HG02759 (cell line): ENCODE results near the gene PTPRN2.
"Not testable (repeated sequence)": the region's sequence is repeated elsewhere in the genome, so short reads cannot be mapped to it uniquely, and the experiment has no call there.

Experiments
- ATAC-seq: cut with Tn5 transposase; IDR thresholded peaks from one replicate; pipeline ENCODE4 v1.9.1; 2021; ENCODE audit warnings: mild to moderate bottlenecking, moderate library complexity; ENCODE audit not compliant: unreplicated experiment

The PTPRN2 gene

DNA sequence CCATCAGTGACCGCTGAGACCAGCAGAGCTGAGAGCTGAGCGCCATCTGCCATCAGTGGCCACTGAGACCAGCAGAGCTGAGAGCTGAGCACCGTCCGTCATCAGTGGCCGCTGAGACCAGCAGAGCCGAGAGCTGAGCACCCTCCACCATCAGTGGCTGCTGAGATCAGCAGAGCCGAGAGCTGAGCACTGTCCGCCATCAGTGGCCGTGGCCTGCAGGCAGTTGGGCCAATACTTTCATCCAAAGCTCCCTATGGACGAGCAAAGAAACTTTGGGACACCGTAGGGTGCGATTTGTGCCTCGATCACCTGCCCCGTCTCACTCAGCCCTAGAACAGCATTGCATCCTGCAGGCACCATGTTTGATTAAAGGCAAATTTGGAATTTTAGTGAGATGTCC, 985.0 kb downstream of the PTPRN2 start:
- no peak for ATAC-seq

DNA sequence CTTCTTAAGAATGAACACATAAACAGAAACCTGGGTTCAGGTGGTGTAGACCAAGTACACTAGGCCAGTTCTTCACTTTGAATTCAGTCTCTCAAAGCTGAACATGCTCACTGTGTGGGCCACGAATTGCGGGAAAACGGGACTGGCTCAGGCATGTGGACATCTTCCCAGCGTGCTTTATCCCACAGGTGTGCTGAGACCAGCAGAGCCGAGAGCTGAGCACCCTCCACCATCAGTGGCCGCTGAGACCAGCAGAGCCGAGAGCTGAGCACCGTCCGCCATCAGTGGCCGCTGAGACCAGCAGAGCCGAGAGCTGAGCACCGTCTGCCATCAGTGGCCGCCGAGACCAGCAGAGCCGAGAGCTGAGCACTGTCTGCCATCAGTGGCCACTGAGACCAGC, 985.5 kb downstream of the PTPRN2 start:
- no peak for ATAC-seq

DNA sequence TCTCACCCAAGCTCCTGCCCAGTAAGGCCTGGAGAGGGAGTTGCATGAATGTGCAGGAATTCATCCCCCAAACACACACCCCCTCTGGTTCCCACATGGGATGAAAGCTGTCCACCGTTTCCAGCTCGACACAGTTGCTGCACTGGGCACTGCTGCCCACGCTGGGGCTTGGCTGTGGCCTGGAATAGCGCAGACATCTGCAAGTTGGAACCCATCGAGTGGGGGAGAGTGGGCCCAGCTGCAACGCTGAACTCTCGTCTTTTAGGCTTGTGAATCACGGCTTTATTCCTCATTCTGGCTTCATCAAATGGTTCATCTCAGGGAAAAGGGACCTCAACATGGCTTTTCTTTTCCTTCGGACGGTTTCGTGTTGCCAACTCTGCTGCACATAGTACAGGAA, 986.1 kb downstream of the PTPRN2 start:
- ATAC-seq = no peak

DNA sequence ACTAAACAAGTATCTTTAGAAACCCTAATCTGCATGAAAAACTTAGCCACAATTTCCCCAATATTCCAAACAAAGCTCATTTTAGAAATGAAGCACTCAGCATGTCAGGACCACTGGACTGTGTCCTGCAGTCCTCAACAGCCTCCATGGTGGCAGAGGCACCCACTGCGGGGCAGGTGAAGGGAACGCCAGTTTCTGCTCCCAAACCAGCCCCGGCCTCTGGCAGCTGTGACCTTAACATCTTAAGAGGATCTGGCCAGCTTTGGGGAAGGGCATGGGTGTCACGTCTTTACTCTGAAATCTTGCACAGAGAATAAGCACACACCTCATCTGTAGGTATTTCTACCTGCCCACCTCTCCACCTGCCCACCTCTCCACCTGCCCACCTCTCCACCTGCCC, 988.1 kb downstream of the PTPRN2 start:
- ATAC-seq = no peak

DNA sequence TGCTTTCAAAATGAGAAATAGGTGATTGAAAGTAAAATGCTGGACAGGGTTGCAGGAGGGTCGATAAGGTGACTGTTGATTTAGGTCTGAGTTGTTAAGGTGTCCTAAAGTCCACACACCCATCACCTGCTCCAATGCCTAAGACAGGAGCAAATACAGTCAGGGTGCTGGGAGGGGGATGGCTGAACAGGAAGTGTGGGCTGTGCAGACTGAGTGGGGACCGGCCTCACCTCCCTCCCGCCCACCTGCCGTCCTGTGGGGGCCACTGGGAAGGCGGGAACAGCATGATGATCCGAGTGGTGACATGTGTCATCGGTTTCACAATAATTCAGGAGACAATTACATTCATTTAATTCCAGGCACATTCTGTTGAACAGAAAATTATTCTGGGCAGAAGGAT, 990.1 kb downstream of the PTPRN2 start:
- ATAC-seq = no peak

DNA sequence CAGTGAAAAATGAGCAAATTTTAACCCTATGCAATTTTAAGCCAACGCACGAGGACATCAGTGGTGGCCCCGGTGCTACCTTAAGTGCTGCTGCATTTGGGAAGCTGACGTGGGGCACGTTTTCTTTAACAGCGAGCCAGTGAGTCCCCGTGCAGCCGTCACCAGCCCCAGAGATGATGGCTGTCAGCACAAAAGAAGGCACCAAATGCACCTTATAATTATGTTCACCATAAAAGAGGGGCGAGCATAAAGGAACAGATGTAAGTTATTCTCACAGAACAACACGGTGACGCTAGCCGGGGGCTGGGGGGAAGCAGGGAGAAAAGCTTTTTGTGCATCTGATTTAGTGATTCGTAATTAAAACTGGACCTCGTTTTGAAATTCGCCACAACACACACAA, 990.7 kb downstream of the PTPRN2 start:
- ATAC-seq = no peak

DNA sequence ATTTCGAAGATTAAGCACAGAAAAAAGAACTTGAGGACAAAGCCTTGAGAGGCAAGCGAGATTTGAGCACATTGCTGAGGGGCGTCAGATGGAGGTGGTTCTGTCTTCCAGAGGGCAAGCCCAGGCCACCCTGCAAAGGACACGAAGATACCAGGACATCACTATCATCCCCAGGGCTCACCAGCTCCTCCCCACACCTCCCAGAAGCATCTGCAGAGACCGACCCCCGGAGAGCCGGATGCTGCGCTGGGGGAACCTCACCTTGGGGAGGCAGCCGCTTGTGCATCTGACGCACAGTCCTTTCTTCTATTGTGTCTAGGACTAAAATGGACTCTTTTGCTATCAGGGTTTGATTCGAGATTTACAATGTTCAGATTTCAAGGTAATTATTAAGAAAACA, 991.2 kb downstream of the PTPRN2 start:
- ATAC-seq = no peak

DNA sequence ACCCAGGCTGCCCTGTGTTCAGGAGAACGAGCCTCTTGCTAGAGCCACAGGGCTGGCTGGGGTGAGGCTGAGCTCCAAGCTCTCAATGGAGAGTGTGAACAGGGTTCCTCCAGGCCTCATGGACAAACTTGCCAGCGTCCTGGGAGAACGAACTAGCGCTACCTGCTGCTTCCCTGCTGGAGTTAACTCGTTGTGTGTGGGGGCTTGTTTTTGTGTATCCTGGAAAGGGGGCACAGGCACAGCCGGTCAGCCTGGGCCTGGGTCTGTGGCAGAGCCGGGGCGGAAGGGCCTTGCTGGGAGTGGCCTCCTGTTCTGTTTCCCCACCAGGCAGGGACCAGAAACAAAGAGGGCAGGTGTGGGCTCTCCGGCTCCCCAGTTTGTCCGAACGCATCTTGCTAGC, 991.6 kb downstream of the PTPRN2 start:
- no peak for ATAC-seq

DNA sequence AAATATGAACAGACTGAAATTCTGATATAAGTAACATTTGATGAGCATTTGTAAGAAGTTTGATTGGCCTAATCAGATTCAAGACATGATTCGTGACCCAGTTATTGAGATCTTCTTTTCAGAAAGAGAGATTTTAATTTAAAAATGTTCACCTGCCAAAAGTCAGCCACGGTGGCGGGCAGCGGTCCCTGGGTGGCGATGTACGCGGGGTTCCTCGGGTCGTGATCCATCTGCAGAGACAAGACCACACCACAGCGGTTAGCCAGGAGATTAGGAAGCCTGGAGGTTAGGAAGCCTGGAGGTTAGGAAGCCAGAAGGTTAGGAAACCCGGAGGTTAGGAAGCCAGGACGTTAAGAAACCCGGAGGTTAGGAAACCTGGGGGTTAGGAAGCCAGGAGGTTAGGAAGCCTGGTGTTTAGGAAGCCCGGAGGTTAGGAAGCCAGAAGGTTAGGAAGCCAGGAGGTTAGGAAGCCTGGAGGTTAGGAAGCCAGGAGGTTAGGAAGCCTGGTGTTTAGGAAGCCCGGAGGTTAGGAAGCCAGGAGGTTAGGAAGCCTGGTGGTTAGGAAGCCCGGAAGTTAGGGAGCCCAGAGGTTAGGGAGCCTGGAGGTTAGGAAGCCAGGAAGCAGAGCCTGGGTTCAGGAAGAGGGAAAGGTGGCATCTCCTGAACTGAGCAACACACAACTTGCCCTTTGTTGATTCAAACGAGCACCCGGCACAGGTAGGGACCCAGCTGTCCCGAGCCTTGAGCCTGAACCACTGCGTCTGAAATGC, 992.4 kb downstream of the PTPRN2 start:
- ATAC-seq = no peak

DNA sequence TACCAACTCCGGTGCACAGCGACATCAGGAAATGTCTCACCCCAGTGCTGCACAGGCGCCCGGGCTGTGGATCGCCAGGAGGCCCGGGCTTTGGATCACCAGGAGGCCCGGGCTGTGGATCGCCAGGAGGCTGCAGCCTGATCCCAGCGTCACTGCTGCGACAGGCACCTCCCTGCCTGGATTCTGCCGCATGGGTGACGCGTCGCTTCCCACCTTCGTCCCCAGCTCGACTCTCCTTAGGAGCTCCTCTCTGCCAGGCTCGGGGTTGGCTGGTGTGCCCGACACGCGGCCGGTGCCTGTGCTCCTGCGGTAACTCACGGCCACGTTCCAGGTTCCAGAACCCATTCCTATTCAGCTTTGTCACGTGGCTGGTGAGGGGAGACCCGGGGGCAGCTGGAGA, 993.3 kb downstream of the PTPRN2 start:
- ATAC-seq = no peak

DNA sequence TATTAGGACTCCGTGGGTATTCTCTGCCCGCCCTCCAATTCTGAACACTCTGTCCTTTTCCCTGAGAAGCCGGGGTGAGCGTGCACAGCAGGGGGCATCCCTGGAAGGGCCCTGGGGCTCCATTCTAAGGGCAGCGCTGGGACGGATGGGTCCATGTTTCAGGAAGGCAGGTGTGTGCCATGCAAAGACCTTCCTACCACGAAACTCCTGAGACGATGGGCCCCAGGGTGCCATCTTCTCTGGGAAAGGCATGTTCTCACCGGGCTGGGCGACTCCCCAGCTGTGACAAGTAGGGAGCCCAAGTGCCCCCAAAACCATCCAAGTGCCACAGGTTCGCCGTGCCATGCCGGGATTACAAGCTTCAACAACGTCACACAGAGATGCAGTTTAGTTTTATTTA, 994.1 kb downstream of the PTPRN2 start:
- ATAC-seq = no peak

DNA sequence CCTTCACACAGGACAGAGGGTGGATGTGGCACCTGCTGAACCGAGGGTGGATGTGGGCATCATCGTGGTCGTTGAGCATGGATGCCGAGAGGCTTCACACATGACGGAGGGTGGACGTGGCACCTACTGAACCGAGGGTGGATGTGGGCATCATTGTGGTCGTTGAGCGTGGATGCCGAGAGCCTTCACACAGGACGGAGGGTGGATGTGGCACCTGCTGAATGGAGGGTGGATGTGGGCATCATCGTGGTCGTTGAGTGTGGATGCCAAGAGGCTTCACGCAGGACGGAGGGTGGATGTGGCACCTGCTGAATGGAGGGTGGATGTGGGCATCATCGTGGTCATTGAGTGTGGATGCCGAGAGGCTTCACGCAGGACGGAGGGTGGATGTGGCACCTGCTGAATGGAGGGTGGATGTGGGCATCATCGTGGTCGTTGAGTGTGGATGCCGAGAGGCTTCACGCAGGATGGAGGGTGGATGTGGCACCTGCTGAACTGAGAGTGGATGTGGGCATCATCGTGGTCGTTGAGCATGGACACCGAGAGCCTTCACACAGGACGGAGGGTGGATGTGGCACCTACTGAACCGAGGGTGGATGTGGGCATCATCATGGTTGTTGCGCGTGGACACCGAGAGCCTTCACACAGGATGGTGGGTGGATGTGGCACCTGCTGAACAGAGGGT, 994.8 kb downstream of the PTPRN2 start:
- not testable (repeated sequence) for ATAC-seq

DNA sequence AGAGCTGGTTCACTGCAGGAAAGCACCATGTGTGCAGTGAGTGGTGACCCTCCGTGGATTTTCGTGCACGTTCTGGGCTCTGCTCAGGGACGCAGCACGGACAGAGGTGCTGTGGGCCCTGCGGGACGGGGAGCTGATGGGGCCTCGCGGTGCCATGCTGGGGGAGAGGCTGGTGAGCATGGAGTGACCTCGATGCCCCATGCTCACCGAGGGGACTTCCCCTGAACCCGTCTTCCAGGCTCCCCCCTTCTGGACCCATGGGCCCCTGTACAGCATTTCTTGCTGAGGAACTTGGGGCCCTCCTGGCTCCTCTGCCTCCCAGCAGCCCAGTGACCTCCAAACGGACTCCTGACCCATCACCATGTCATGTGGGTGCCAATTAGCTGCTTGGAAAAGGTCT, 997.1 kb downstream of the PTPRN2 start:
- no peak for ATAC-seq

DNA sequence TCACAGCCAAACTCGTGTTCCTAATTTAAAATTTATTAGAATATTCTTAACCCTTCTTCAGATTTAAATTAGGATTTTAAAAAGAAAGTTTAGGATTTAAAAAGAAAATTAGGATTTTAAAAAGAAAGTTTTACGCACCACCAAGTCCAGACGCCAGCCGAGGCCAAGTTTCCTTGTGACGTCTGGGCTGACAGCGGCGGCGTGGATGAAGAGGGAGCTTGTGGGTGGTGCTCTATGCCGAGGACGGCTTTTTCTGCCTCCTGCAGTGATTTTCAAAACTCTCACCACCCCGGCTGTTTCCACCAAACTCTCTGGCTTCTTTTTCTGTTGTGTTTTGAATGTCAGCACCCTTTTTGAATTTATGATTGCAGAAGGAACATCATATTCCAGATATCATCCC, 997.9 kb downstream of the PTPRN2 start:
- no peak for ATAC-seq

DNA sequence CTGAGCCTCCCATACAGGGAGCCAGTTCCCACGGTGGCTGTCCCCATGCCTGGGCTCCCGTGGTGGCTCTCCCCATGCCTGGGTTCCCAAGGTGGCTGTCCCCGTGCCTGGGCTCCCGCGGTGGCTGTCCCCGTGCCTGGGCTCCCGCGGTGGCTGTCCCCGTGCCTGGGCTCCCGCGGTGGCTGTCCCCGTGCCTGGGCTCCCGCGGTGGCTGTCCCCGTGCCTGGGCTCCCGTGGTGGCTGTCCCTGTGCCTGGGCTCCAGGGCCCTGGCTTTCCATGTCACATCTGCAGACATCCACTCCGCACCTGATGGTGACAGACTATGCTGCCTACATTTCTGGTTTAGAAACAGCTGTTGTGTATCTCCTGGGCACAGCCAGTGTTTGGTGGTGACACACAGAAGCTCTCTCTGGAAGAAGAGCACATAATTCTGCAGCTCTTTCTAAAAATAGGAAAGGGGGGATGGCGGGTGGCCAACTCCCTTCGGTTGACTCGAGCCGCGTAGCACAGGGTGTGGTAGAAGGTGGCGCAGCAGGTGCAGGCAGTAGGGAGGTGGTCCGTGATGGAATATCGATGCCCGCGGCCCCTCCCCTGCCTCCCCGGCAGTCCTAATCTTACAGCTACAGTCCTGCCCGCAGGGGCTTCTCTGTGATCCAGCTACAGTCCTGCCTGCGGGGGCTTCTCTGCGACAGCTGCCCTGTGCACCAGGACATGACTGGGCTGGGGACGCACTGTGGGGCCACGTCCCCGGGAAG, 999.6 kb downstream of the PTPRN2 start:
- no peak for ATAC-seq

DNA sequence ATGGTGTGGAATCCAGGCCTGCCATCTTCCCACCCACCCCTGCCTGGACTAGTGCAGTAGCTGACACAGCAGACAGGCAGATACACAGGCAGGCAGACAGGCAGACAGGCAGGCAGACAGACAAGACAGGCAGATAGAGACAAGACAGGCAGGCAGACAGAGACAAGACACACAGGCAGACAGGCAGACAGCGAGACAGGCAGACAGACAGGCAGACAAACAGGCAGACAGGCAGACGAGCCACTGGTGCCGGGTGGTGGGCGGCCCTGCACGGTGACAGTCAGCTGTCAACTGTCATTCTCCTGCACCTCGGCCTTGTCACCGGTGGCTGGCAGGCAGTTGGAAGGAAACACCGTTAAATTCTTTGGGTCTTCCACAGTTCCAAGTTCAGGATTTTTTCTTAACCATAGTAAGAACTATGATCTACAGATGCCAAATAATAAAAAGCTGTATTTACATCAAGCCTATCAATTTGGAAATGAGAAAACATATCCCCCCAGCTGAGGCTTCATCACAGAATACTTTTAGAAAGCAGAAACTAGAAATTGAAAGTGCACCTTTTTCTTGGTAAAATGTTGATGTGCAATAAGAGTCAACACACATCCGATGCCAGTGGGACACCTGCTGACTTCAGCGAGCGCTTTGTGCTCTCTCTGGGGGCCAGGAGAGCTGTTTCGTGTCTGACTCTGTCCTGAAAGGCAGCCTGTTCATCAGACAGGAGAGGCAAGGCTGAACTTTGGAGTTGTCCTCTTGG, 1000.4 kb downstream of the PTPRN2 start:
- no peak for ATAC-seq

DNA sequence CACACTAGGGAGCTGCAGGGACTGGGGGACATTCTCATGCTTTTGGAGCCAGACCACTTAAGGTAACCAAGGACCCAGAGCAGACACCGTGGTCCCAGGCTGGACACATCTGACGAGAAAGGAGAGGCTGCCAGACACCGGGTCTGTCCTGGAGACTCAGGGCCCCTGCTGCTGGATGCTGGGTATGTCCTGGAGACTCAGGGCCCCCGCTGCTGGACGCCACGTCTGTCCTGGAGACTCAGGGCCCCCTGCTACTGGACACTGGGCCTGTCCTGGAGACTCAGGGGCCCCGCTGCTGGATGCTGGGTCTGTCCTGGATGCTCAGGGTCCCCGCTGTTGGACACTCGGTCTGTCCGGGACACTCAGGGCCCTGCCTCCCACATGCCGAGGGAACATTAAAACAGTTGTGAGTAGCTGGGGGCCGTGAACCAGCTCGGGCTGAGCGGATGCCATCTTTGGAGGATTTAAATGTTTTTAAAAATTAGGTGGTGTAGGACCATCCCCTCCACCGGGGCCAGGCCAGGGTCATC, 1001.1 kb downstream of the PTPRN2 start:
- ATAC-seq = no peak

DNA sequence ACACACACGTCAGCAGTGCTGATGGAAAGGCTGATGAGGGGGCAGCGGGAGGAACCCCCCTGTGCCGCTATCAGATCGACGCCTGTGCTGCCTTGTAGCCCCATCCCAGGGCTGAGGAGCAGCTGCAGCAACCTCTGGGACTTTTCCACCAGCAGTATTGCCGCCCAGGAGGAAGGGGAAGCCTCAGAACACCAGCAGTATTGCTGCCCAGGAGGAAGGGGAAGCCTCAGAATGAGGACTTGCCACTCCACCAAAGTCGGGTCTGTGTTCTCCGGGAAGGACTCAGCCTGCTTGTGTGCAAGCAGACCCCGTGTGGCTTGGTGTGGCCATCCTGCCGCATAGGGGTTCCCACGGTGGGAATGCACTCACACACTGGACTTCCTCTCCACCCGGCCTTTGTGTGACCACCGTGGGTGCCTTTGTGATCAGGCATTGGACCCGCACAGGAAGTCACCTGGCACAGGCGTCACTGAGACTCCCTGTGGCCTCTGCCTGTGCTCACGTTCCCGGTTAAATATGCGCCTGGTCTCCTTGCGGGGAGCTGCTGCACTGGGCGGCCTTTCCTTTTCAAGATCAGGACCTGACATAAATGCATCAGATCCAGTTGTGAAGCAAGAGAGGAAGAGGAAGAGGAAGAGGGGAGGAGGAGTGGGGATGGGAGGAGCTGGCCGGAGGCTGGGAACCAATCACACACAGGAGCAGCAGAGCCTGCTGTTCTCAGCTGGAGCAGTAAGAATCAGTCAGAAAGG, 1002.3 kb downstream of the PTPRN2 start:
- ATAC-seq = no peak

DNA sequence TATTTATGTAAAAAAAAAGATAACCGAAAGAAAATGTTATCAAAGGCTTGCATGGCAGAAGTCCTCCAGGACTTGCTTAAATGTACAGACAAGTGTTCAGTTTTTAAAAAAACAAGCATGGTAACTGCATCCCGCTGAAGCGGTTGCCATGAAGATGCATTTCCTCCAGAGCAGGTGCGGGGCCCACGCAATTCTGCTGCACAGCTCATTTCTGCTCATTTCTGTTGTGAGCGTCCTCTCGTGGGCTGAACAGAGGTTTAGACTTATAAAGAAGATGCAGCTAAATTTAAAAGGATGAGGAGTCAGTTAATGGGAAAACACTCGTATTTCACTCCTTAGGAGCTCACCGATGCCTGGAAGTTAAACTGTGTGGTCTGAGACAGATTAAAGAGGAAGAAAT, 1003.2 kb downstream of the PTPRN2 start:
- no peak for ATAC-seq

DNA sequence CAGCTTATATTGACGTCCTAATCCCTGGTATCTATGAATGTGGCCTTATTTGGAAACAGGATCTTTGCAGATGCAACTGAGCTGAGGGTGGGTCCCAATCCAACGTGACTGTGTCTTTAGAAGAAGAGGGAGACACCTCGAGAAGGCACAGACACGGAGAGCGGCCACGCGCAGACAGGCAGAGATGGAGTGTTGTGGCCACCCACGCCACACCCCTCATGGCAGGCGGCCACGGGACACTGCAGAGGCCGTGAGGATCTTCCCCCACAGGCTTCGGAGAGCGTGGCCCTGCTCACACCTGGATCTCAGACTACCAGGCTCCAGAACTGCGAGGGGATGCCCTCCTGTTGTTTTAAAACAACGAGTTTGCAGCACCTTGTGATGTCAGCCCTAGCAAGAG, 1005.9 kb downstream of the PTPRN2 start:
- ATAC-seq = no peak
